Suppressor macrophage (primary cell): ENCODE measurements around the gene TNS1.

ENCODE experiments used
- DNase-seq, 4 experiments: peaks; one replicate each; pipeline ENCODE4 v3.0.0-alpha.2; 2020 to 2022

The TNS1 gene

GRCh38 chr2:217868265-217868892, 134.4 kb downstream of the TNS1 start:
- no peak for DNase-seq

GRCh38 chr2:217866457-217866856, 136.3 kb downstream of the TNS1 start:
- no peak for DNase-seq

- DNase-seq = peak; percentile 38 to 67 (median 65)
Observed at GRCh38 chr2:217864963-217865772, 137.6 kb downstream of the TNS1 start.

GRCh38 chr2:217863883-217864282, 138.9 kb downstream of the TNS1 start:
- no peak for DNase-seq

- DNase-seq = no peak
Observed at GRCh38 chr2:217861334-217861877, 141.4 kb downstream of the TNS1 start.

GRCh38 chr2:217859926-217860325, 142.9 kb downstream of the TNS1 start:
- DNase-seq = no peak

- no peak for DNase-seq
Observed at GRCh38 chr2:217858519-217859491, 144.0 kb downstream of the TNS1 start.

- DNase-seq = no peak
Observed at GRCh38 chr2:217857624-217858506, 144.9 kb downstream of the TNS1 start.

GRCh38 chr2:217856871-217857270, 145.9 kb downstream of the TNS1 start:
- DNase-seq = no peak

GRCh38 chr2:217856159-217856558, 146.6 kb downstream of the TNS1 start:
- DNase-seq = no peak

GRCh38 chr2:217854684-217855420, 147.9 kb downstream of the TNS1 start:
- DNase-seq = peak in 2 of 4 experiments; percentile 41 to 54

GRCh38 chr2:217853961-217854360, 148.8 kb downstream of the TNS1 start:
- no peak for DNase-seq

- peak in 3 of 4 experiments; percentile 26 to 33 (median 27) for DNase-seq
Observed at GRCh38 chr2:217853301-217853881, 149.4 kb downstream of the TNS1 start.

GRCh38 chr2:217852555-217853211, 150.1 kb downstream of the TNS1 start:
- DNase-seq = no peak

- peak; percentile 76 to 87 (median 81) for DNase-seq
Observed at GRCh38 chr2:217851191-217852020, 151.4 kb downstream of the TNS1 start.

- no peak for DNase-seq
Observed at GRCh38 chr2:217849154-217849975, 153.4 kb downstream of the TNS1 start.

GRCh38 chr2:217848351-217848957, 154.3 kb downstream of the TNS1 start:
- DNase-seq = no peak
